Natural killer cell (primary cell): Measurements from ENCODE around the gene TMEM17. TPM values are rescaled to one million over a fixed set of nuclear protein-coding genes. Genes with fewer than 3 reads are reported as not detected.

Experiments used
- ATAC-seq, 3 donors: fragments of 150-1000 bp in 2 of 3; fragments of 200-7000 bp in 1 of 3; cut with Tn5 transposase; 1 replicate in 1 of 3; 2 replicates in 2 of 3; pipeline ENCODE4 v1.10.0; 2021; ENCODE audit warnings: mild to moderate bottlenecking in 2 of 3, moderate library complexity in 2 of 3
- DNase-seq, 2 donors: peaks; one replicate each; pipeline versions ENCODE4 v3.0.0 to v3.0.0-alpha.2; 2013 to 2021; ENCODE audit warnings: mixed read lengths in 1 of 2
- H3K27ac ChIP-seq: one replicate; pipeline ENCODE4 v1.5.1; 2013; ENCODE audit warnings: mild to moderate bottlenecking, low read length
- H3K27me3 ChIP-seq: one replicate; pipeline ENCODE4 v1.6.1; 2013; ENCODE audit warnings: low read length; ENCODE audit not compliant: control insufficient read depth, insufficient read depth
- H3K36me3 ChIP-seq: one replicate; pipeline ENCODE4 v1.6.1; 2013; ENCODE audit warnings: low read length; ENCODE audit not compliant: control insufficient read depth, insufficient read depth
- H3K4me1 ChIP-seq: one replicate; pipeline ENCODE4 v1.6.1; 2013; ENCODE audit warnings: low read length; ENCODE audit not compliant: control insufficient read depth, insufficient read depth
- H3K4me3 ChIP-seq: one replicate; pipeline ENCODE4 v1.5.1; 2013; ENCODE audit warnings: low read length
- H3K9me3 ChIP-seq: one replicate; pipeline ENCODE4 v1.6.1; 2013; ENCODE audit warnings: low read length; ENCODE audit not compliant: control insufficient read depth, insufficient read depth
- H3K27ac Mint-ChIP-seq, 2 donors: one replicate each; pipeline ENCODE4 v1.8.0; 2022; ENCODE audit warnings: mild to moderate bottlenecking in 2 of 2, mixed read lengths in 2 of 2, moderate library complexity in 1 of 2
- H3K27me3 Mint-ChIP-seq, 2 donors: one replicate each; pipeline ENCODE4 v1.8.0; 2022; ENCODE audit warnings: low read depth in 2 of 2, mixed read lengths in 2 of 2
- H3K36me3 Mint-ChIP-seq: one replicate; pipeline ENCODE4 v1.8.0; 2022; ENCODE audit warnings: mixed read lengths
- H3K4me1 Mint-ChIP-seq, 2 donors: one replicate each; pipeline ENCODE4 v1.8.0; 2022; ENCODE audit warnings: mixed read lengths in 2 of 2
- H3K4me3 Mint-ChIP-seq: one replicate; pipeline ENCODE4 v1.8.0; 2022; ENCODE audit warnings: mild to moderate bottlenecking, moderate library complexity, mixed read lengths
- H3K9me3 Mint-ChIP-seq, 2 donors: one replicate each; pipeline ENCODE4 v1.8.0; 2022; ENCODE audit warnings: mixed read lengths in 2 of 2
- CTCF ChIP-seq: fragments of 200-600 bp; IDR thresholded peaks from one replicate; pipeline ENCODE4 v1.8.0; 2022; ENCODE audit warnings: antibody characterized with exemption
- WGBS: methylation state at CpG from one replicate; pipeline ENCODE4 v1.1.7; 2013; ENCODE audit warnings: missing lambda C conversion rate; ENCODE audit not compliant: insufficient coverage; 5-methylcytosine and 5-hydroxymethylcytosine counted together
- intact Hi-C: fragments of 100-400 bp; cut with micrococcal nuclease; formaldehyde crosslinking; loops from one replicate; pipeline ENCODE4 v1.14.2; 2022
- total RNA-seq, 4 donors: library from RNA; stranded (reverse); fragments of 120-200 nt in 1 of 4; gene quantifications; one replicate each; pipeline versions ENCODE4 v1.2.3 to v1.2.4, GENCODE V29; 2013 to 2022

TMEM17 gene
- total RNA-seq, 3 donors from 2014 or later (not counting 1 experiment from before 2014, with no cell fraction given): 0.18 TPM; not detected in 2

GRCh38 chr2:62482558-62483352, 23.2 kb downstream of the TMEM17 start:
- no peak for TF ChIP-seq CTCF
- Histone ChIP-seq H3K4me3 (no peak overlapping the region), H3K4me1 (no peaks in the 10 kb centered on the region), H3K27ac (no peak overlapping the region), H3K9me3 (no peaks in the 10 kb centered on the region), H3K27me3 (no peaks in the 10 kb centered on the region), H3K36me3 (no peaks in the 10 kb centered on the region)
- no peaks in the 10 kb centered on the region for H3K27me3 Mint-ChIP-seq
- WGBS: 91% methylated on average over 6 of the region's 6 CpGs
- DNase-seq (no peak), ATAC-seq (no peak)
- H3K36me3 Mint-ChIP-seq: no peaks in the 10 kb centered on the region
- H3K9me3 Mint-ChIP-seq: no peaks in the 10 kb centered on the region
- no peak overlapping the region for H3K27ac Mint-ChIP-seq
- intact Hi-C loops: no loop called here
- H3K4me1 Mint-ChIP-seq: no peaks in the 10 kb centered on the region
- H3K4me3 Mint-ChIP-seq: no peak overlapping the region

DNA sequence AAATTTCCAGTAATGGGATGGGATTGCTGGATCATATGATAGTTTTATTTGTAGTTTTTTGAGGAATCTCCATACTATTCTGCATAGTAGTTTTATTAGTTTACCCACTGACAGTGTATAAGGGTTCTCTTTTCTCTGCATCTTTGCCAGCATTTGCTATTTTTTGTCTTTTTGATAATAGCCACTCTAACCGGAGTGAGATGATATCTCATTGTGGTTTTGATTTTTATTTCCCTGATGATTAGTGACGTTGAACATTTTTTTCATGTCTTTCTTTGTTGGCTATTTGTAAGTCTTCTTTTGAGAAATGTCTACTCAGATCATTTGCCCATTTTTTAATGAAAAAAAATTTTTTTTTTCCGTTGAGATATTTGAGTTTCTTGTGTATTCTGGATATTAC, 26.1 kb downstream of the TMEM17 start:
- intact Hi-C loops: no loop called here
- WGBS: 60% methylated on average over 1 of the region's 3 CpGs
- H3K4me1 Mint-ChIP-seq: peaks cover 19% of the 10 kb centered on the region in 2 donors
- H3K36me3 Mint-ChIP-seq: no peaks in the 10 kb centered on the region
- no peaks in the 10 kb centered on the region for H3K27me3 Mint-ChIP-seq
- H3K4me3 Mint-ChIP-seq: no peak overlapping the region
- no peaks in the 10 kb centered on the region for H3K9me3 Mint-ChIP-seq
- Histone ChIP-seq H3K36me3 (no peaks in the 10 kb centered on the region), H3K4me1 (peaks cover 14% of the 10 kb centered on the region), H3K27me3 (no peaks in the 10 kb centered on the region), H3K4me3 (no peak overlapping the region), H3K27ac (no peak overlapping the region), H3K9me3 (no peaks in the 10 kb centered on the region)
- no peak for DNase-seq
- ATAC-seq: no peak
- no peak for TF ChIP-seq CTCF
- H3K27ac Mint-ChIP-seq: no peak overlapping the region

DNA sequence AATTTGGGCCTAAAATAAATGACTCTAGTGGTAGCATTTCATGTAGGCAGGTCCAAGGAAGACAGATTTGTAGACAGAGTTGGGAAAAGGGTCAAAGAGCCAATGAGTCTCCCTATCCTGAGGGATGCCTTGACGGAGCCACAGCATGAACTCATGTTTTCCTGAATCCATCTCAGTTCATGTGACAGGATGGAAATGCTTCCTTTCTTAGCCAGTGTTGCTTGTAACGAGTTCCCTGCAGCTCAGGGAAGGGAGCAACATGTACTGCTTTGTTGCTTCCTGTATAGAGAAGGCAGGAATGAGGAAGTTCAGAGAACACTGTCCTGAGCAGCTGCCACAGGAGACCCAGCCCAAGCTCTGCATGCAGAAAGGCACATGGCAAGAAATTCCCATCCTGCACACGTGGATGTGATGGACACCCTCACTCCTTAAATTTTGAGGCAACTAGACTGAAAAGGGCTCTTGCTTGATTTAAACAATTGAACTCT, 27.9 kb downstream of the TMEM17 start:
- DNase-seq (no peak), ATAC-seq (no peak)
- 43% methylated on average over 3 of the region's 3 CpGs for WGBS
- H3K9me3 ChIP-seq: no peaks in the 10 kb centered on the region
- Mint-ChIP-seq H3K27me3 (no peaks in the 10 kb centered on the region), H3K4me3 (no peak overlapping the region), H3K27ac (no peak overlapping the region), H3K9me3 (no peaks in the 10 kb centered on the region), H3K4me1 (peaks cover 28 to 33% of the 10 kb centered on the region in 2 donors), H3K36me3 (no peaks in the 10 kb centered on the region)
- intact Hi-C loops: no loop called here
- no peak overlapping the region for H3K27ac ChIP-seq
- peaks cover 16% of the 10 kb centered on the region for H3K4me1 ChIP-seq
- no peaks in the 10 kb centered on the region for H3K27me3 ChIP-seq
- no peak for TF ChIP-seq CTCF
- H3K4me3 ChIP-seq: no peak overlapping the region
- no peaks in the 10 kb centered on the region for H3K36me3 ChIP-seq
